GM21390 (cell line): ENCODE measurements around the gene AGAP1.

ENCODE experiments used
- ATAC-seq: cut with Tn5 transposase; IDR thresholded peaks from one replicate; pipeline ENCODE4 v1.9.1; 2021; ENCODE audit not compliant: unreplicated experiment

Gene AGAP1

GRCh38 chr2:235727891-235728799 lies 234.3 kb downstream of the AGAP1 start:
- ATAC-seq, result no peak

GRCh38 chr2:235728800-235729556 lies 235.1 kb downstream of the AGAP1 start:
- no peak for ATAC-seq

GRCh38 chr2:235729557-235729947 lies 235.7 kb downstream of the AGAP1 start:
- ATAC-seq, result no peak

- ATAC-seq, result no peak
These were observed 236.3 kb downstream of the AGAP1 start for GRCh38 chr2:235730115-235730514.

- no peak for ATAC-seq
These were observed 239.9 kb downstream of the AGAP1 start for GRCh38 chr2:235733761-235734160.

GRCh38 chr2:235734168-235734567 lies 240.3 kb downstream of the AGAP1 start:
- ATAC-seq, result no peak

- ATAC-seq, result no peak
These were observed 240.9 kb downstream of the AGAP1 start for GRCh38 chr2:235734688-235735231.

- no peak for ATAC-seq
These were observed 243.6 kb downstream of the AGAP1 start for GRCh38 chr2:235737396-235737795.

- no peak for ATAC-seq
These were observed 244.0 kb downstream of the AGAP1 start for GRCh38 chr2:235737840-235738239.

- no peak for ATAC-seq
These were observed 246.0 kb downstream of the AGAP1 start for GRCh38 chr2:235739704-235740415.

- no peak for ATAC-seq
These were observed 247.0 kb downstream of the AGAP1 start for GRCh38 chr2:235740821-235741220.

GRCh38 chr2:235744161-235744560 lies 250.3 kb downstream of the AGAP1 start:
- ATAC-seq, result no peak

GRCh38 chr2:235745597-235745996 lies 251.8 kb downstream of the AGAP1 start:
- no peak for ATAC-seq

GRCh38 chr2:235746257-235746934 lies 252.6 kb downstream of the AGAP1 start:
- ATAC-seq, result no peak

GRCh38 chr2:235747001-235747785 lies 253.3 kb downstream of the AGAP1 start:
- no peak for ATAC-seq

- no peak for ATAC-seq
These were observed 253.9 kb downstream of the AGAP1 start for GRCh38 chr2:235747786-235748091.

GRCh38 chr2:235749121-235749770 lies 255.4 kb downstream of the AGAP1 start:
- no peak for ATAC-seq

GRCh38 chr2:235749771-235750160 lies 255.9 kb downstream of the AGAP1 start:
- no peak for ATAC-seq

- ATAC-seq, result no peak
These were observed 259.0 kb downstream of the AGAP1 start for GRCh38 chr2:235752846-235753245.
